Glomerular visceral epithelial cell (primary cell): ENCODE data around the gene HS6ST3.

Source experiments
- DNase-seq: peaks from one replicate; pipeline ENCODE4 v3.0.0-alpha.2; 2016; ENCODE audit errors: extremely low spot score

Gene HS6ST3

DNA sequence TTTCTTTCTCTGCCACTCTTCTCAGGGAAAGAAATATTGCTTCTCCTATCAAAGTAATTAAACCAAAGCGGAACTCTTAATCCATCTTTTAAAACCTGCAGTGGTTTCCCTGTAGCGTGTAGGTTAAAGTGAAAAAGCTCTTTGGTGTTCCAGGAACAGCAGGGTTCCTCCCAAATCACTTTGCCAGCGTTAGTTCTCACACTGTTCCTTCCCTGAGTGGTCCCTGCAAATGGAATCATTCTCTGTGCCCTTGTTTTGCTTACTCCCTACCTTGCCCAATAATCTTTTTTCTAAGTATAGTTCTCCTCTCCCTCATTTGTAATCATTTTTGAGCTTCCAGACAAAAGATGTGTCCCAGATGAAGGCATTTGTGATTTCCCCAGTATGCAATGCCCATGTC lies 207.5 kb downstream of the HS6ST3 start:
- DNase-seq, result no peak

GRCh38 chr13:96299235-96299634 lies 209.3 kb downstream of the HS6ST3 start:
- no peak for DNase-seq

- DNase-seq, result no peak
These were observed 218.7 kb downstream of the HS6ST3 start for GRCh38 chr13:96308568-96308967.

GRCh38 chr13:96314974-96315373 lies 225.1 kb downstream of the HS6ST3 start:
- DNase-seq, result no peak

GRCh38 chr13:96338030-96338429 lies 248.1 kb downstream of the HS6ST3 start:
- DNase-seq, result no peak

DNA sequence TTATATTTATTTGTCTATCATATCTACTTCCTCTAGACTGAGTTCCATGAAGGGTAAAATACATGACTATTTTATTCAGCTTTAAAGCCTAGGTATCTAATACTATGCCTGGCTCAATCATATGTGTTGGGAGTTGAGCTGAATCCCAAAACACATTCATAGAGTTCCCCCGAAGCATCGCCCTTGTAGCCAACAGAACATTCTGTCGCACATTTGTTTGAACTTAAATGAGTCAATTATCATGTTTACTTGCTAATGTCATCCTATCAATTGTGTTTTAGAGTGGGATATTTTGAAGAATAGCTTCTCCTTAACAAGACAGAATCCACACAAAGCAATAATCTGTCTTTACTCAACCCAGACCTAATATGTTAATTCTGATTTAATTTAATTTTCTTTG lies 252.4 kb downstream of the HS6ST3 start:
- no peak for DNase-seq

- no peak for DNase-seq
These were observed 253.1 kb downstream of the HS6ST3 start for GRCh38 chr13:96342852-96343465.

- DNase-seq, result no peak
These were observed 257.0 kb downstream of the HS6ST3 start for GRCh38 chr13:96346921-96347320.

GRCh38 chr13:96373597-96373996 lies 283.7 kb downstream of the HS6ST3 start:
- DNase-seq, result no peak

GRCh38 chr13:96377835-96378234 lies 287.9 kb downstream of the HS6ST3 start:
- no peak for DNase-seq

GRCh38 chr13:96379967-96380366 lies 290.1 kb downstream of the HS6ST3 start:
- DNase-seq, result no peak

DNA sequence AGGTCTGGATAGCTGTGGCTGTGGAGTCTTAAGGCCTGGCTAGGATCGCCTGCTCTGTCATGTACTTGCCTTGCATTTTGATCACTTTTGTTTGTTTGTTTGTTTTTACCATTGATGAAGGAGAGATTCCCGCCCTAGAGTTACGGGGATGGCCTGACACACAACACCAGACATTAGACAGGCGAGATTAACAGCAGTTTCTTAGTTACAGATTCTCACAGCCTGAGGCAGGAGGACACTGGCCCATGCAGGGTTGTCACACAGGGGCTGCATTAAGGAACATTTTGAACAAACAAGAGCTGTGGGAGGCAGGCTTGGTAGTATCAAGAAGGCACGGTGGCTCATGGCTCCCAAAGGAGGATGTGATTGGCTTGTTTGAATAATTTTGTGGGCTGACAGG lies 291.8 kb downstream of the HS6ST3 start:
- no peak for DNase-seq

- no peak for DNase-seq
These were observed 298.7 kb downstream of the HS6ST3 start for GRCh38 chr13:96388598-96388997.

GRCh38 chr13:96391606-96392005 lies 301.7 kb downstream of the HS6ST3 start:
- DNase-seq, result no peak

- no peak for DNase-seq
These were observed 307.9 kb downstream of the HS6ST3 start for GRCh38 chr13:96397807-96398206.

- no peak for DNase-seq
These were observed 308.6 kb downstream of the HS6ST3 start for GRCh38 chr13:96398486-96398885.

DNA sequence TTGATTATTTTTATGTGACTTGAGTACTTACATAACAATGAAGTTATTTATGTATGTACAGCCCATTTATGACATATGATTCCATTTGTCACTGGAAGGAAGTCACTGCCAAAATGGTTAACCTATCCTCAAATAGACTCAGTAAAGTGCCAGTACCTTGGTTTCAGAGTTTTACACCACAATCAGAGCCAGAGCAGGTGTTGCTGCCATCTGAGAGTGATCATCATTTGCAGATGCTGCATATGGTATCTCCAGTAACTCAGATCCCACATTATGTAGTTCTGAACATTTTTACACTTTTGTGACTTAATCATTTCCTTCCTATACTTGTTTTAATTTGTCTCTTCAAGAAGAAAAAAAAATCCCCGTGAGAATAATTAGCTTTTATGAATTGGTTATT lies 313.3 kb downstream of the HS6ST3 start:
- DNase-seq, result no peak

DNA sequence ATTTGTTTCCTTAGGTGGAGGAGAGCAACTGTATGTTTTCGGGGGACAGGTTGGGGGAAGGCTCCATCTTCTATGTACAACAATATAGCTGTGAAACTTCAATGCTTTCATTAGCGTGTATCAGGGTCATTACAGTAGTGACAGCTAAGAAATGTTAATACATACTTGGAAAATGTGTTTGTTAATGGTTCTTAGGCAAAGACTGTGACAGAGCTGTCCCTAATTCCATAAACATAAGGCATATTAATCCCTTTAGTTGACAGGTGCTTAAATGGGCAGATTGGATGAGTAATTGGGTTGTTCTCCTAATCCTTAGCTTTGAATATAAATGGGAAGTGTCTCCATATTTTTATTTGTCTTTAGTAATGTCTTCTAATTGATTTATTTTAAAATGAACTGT lies 313.7 kb downstream of the HS6ST3 start:
- no peak for DNase-seq

DNA sequence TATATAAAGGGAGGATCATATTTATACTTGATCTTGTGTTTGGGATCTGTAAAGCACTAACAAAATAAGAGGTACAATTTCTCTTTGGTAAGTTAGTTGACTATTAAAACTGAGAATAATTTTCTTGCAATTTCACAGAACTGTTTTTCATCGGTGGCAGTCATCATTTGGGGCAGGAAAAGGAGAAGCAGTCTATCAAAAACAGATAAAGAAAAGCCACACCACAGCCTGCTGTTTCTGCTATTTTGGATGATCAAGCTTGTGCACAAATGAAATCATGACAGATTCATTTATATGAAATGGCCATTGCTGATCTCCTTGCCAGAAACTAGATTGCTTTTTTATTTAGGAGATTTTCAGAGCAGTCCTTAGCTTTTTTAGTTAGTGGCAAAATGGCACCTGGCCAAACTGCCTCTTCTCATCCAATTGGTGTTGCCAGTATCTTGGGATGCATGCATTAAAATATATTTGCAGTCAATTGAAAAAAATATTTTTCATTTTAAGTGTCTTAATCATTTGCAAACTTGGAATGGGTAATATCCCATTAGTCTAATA lies 326.0 kb downstream of the HS6ST3 start:
- DNase-seq, result no peak

GRCh38 chr13:96417939-96418685 lies 328.2 kb downstream of the HS6ST3 start:
- DNase-seq, result no peak

DNA sequence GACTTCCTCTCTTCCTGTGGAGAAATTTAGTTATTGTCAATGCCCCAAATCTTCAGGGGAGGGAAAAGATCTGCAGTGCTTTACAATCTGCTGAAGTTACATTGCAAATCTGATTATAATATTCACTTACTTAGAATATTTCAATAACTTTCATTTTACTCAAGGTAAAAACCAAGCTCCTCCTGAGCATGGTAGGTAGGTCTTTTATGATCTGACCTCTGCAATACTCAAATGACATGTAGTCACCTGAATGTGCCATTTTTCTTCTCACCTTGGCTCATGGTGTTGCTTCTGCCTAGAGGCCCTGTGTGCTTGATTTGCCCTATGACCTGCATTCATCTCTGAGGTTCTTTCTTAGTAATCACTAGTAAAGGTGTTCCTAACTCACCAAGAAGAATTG lies 331.4 kb downstream of the HS6ST3 start:
- no peak for DNase-seq

DNA sequence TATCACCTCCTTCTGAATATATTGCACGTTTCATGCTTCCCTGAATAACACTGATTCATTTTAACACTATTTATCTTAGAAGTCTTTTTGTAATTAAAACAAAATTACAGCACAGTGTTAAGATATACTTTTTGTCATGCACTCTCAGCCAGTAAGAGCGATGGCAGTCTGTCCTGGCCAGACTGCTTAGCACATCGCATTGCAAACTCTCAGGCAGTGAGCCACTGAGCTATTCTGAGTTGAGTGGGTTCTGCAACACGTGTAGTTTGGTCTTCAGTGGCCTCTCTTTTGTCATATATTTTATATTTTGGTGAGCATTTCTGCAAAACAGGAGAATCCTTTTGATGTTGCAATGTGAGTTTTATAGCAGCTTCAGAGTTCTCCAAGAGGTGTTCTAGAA lies 332.1 kb downstream of the HS6ST3 start:
- no peak for DNase-seq

DNA sequence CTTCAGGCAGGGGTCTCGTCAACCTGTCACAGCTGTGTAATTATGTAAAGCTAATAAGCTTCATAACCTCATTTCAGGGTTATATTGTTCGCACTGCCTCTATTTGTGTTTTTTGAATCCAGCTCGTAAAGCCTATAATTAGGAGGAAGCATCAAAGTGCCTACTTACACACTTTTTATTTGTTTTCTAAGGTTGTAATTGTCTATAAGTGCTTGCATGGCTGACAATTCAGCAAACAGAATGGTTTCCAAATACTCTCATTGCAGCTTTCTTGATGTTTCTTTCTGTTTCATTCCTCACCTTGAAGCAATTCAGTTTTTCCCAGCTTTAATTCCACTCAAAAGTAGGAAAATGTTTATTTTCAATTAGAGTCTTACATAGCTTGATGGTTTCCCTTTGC lies 336.3 kb downstream of the HS6ST3 start:
- DNase-seq, result no peak
